Common myeloid progenitor, CD34-positive (primary cell): ENCODE measurements around the gene CRB3.

Source experiments
- CTCF ChIA-PET: fragments of 350-600 bp; sonication (Branson Sonifier 250); formaldehyde crosslinking; loops from one replicate; lab custom pipeline; 2021; ENCODE audit warnings: antibody characterized with exemption; lab: Charles Lee
- POLR2A ChIA-PET: fragments of 350-600 bp; sonication (Branson Sonifier 250); formaldehyde crosslinking; loops from one replicate; lab custom pipeline; 2021; ENCODE audit warnings: antibody characterized with exemption; lab: Charles Lee
- DNase-seq, 3 donors: peaks; one replicate each; pipeline versions ENCODE4 v3.0.0 to v3.0.0-alpha.2; 2013
- H3K27ac ChIP-seq, 2 experiments: 1 replicate in 1 of 2; 2 replicates in 1 of 2; pipeline ENCODE4 v1.7.0; 2013; ENCODE audit warnings: inconsistent platforms in 2 of 2, low read length in 2 of 2, mild to moderate bottlenecking in 2 of 2, low read depth in 1 of 2, moderate library complexity in 1 of 2; ENCODE audit not compliant: severe bottlenecking in 2 of 2, insufficient read depth in 1 of 2, poor library complexity in 1 of 2
- H3K27me3 ChIP-seq, 5 experiments: replicated peaks in 2 of 5; 1 replicate in 3 of 5; 2 replicates in 2 of 5; pipeline versions ENCODE4 v1.6.1 to v1.7.0; 2013; ENCODE audit warnings: low read length in 4 of 5, mild to moderate bottlenecking in 2 of 5, moderate library complexity in 2 of 5, inconsistent platforms in 1 of 5; ENCODE audit not compliant: insufficient read depth in 5 of 5, control insufficient read depth in 4 of 5
- H3K36me3 ChIP-seq, 4 experiments: 1 replicate in 2 of 4; 2 replicates in 2 of 4; pipeline versions ENCODE4 v1.6.1 to v1.7.0; 2013; ENCODE audit warnings: low read length in 3 of 4, control low read depth in 1 of 4, mild to moderate bottlenecking in 1 of 4; ENCODE audit not compliant: control insufficient read depth in 4 of 4, insufficient read depth in 4 of 4
- H3K4me1 ChIP-seq, 4 experiments: 1 replicate in 3 of 4; 2 replicates in 1 of 4; pipeline versions ENCODE4 v1.6.1 to v1.7.1; 2013; ENCODE audit warnings: low read length in 3 of 4, mild to moderate bottlenecking in 3 of 4, control low read depth in 1 of 4, inconsistent platforms in 1 of 4, moderate library complexity in 1 of 4; ENCODE audit not compliant: control insufficient read depth in 4 of 4, insufficient read depth in 4 of 4; ENCODE audit errors: control extremely low read depth in 1 of 4
- H3K4me3 ChIP-seq, 7 experiments: 1 replicate in 4 of 7; 2 replicates in 3 of 7; pipeline versions ENCODE4 v1.5.1 to v1.7.0; 2013; ENCODE audit warnings: mild to moderate bottlenecking in 7 of 7, low read length in 6 of 7, moderate library complexity in 6 of 7, inconsistent platforms in 2 of 7, low read depth in 2 of 7, control low read depth in 1 of 7; ENCODE audit not compliant: insufficient read depth in 4 of 7, control insufficient read depth in 1 of 7; ENCODE audit errors: extremely low read depth in 1 of 7
- H3K9me3 ChIP-seq, 5 experiments: 1 replicate in 4 of 5; 2 replicates in 1 of 5; pipeline versions ENCODE4 v1.6.1 to v1.7.1; 2013; ENCODE audit warnings: low read length in 4 of 5, mild to moderate bottlenecking in 2 of 5, inconsistent platforms in 1 of 5, low read depth in 1 of 5, moderate library complexity in 1 of 5; ENCODE audit not compliant: control insufficient read depth in 4 of 5, insufficient read depth in 2 of 5; ENCODE audit errors: control extremely low read depth in 1 of 5
- whole genome bisulfite sequencing: methylation state at CpG from one replicate; pipeline ENCODE4 v1.1.5; 2013; ENCODE audit not compliant: insufficient coverage; 5-methylcytosine and 5-hydroxymethylcytosine counted together

CRB3 gene

GRCh38 chr19:6433663-6434062 is 30.4 kb upstream of the CRB3 start, which contains the start of gene SLC25A41:
TSS of gene SLC25A41 (minus strand) at chr19:6433763. CDS start at chr19:6433693, 70 bp downstream.
- DNase-seq = no peak
- Histone ChIP-seq H3K9me3 (no peaks in the 10 kb centered on the region), H3K4me1 (no peaks in the 10 kb centered on the region), H3K27me3 (peaks cover 0 to 2% (median 0%) of the 10 kb centered on the region in 5 experiments), H3K4me3 (no peak within 1 kb of the TSS), H3K36me3 (no peaks in the 10 kb centered on the region), H3K27ac (no peak within 1 kb of the TSS)
- CTCF ChIA-PET = no interaction called here
- WGBS = 95% methylated on average over 7 of the region's 10 CpGs
- POLR2A ChIA-PET = no interaction called here

GRCh38 chr19:6439743-6440142 is 24.3 kb upstream of the CRB3 start:
- H3K4me1 ChIP-seq = no peaks in the 10 kb centered on the region
- POLR2A ChIA-PET = no interaction called here
- CTCF ChIA-PET = no interaction called here
- no peak for DNase-seq
- H3K27me3 ChIP-seq = peaks cover 0 to 2% (median 0%) of the 10 kb centered on the region in 5 experiments
- no peaks in the 10 kb centered on the region for H3K36me3 ChIP-seq
- no peaks in the 10 kb centered on the region for H3K9me3 ChIP-seq
- H3K27ac ChIP-seq = no peak overlapping the region
- no peak overlapping the region for H3K4me3 ChIP-seq
- no CpG with 5 or more reads among the region's 4 CpGs for WGBS

- Histone ChIP-seq H3K36me3 (no peaks in the 10 kb centered on the region), H3K4me1 (no peaks in the 10 kb centered on the region), H3K4me3 (no peak overlapping the region), H3K27me3 (peaks cover 0 to 2% (median 0%) of the 10 kb centered on the region in 5 experiments), H3K9me3 (no peaks in the 10 kb centered on the region), H3K27ac (no peak overlapping the region)
- 100% methylated on average over 2 of the region's 3 CpGs for WGBS
- DNase-seq = no peak
- ChIA-PET POLR2A (no interaction called here), CTCF (no interaction called here)
Measured at GRCh38 chr19:6440905-6441304, 23.2 kb upstream of the CRB3 start.

GRCh38 chr19:6442087-6442688 is 21.9 kb upstream of the CRB3 start:
- Histone ChIP-seq H3K4me3 (no peak overlapping the region), H3K36me3 (peaks cover 0 to 4% (median 0%) of the 10 kb centered on the region in 4 experiments), H3K27ac (no peak overlapping the region), H3K27me3 (peaks cover 0 to 2% (median 0%) of the 10 kb centered on the region in 5 experiments), H3K9me3 (peaks cover 0 to 6% (median 0%) of the 10 kb centered on the region in 5 experiments), H3K4me1 (no peaks in the 10 kb centered on the region)
- ChIA-PET CTCF (no interaction called here), POLR2A (no interaction called here)
- DNase-seq = no peak
- 95% methylated on average over 3 of the region's 13 CpGs for WGBS

GRCh38 chr19:6443986-6444385 is 20.1 kb upstream of the CRB3 start:
- ChIA-PET CTCF (no interaction called here), POLR2A (no interaction called here)
- Histone ChIP-seq H3K27ac (no peak overlapping the region), H3K4me3 (no peak overlapping the region), H3K9me3 (peaks cover 0 to 6% (median 0%) of the 10 kb centered on the region in 5 experiments), H3K36me3 (peaks cover 0 to 4% (median 0%) of the 10 kb centered on the region in 4 experiments), H3K4me1 (no peaks in the 10 kb centered on the region), H3K27me3 (no peaks in the 10 kb centered on the region)
- WGBS = 98% methylated on average over 5 of the region's 13 CpGs
- no peak for DNase-seq

GRCh38 chr19:6446452-6446851 is 17.6 kb upstream of the CRB3 start:
- Histone ChIP-seq H3K4me1 (no peaks in the 10 kb centered on the region), H3K36me3 (peaks cover 0 to 4% (median 0%) of the 10 kb centered on the region in 4 experiments), H3K4me3 (no peak overlapping the region), H3K9me3 (peaks cover 0 to 6% (median 0%) of the 10 kb centered on the region in 5 experiments), H3K27ac (no peak overlapping the region), H3K27me3 (no peaks in the 10 kb centered on the region)
- ChIA-PET POLR2A (no interaction called here), CTCF (no interaction called here)
- DNase-seq = no peak
- 100% methylated on average over 3 of the region's 3 CpGs for WGBS

- Histone ChIP-seq H3K36me3 (peaks cover 0 to 13% (median 0%) of the 10 kb centered on the region in 4 experiments), H3K27me3 (no peaks in the 10 kb centered on the region), H3K9me3 (peaks cover 0 to 6% (median 0%) of the 10 kb centered on the region in 5 experiments), H3K27ac (no peak overlapping the region), H3K4me1 (no peaks in the 10 kb centered on the region), H3K4me3 (no peak overlapping the region)
- ChIA-PET CTCF (no interaction called here), POLR2A (no interaction called here)
- DNase-seq = no peak
- WGBS = 100% methylated on average over 3 of the region's 3 CpGs
Measured at GRCh38 chr19:6448045-6448444, 16.0 kb upstream of the CRB3 start.
